HepG2 (cell line): ENCODE measurements around the gene ABCG8. TPM values are rescaled to one million over a fixed set of nuclear protein-coding genes. Genes with fewer than 3 reads are reported as not detected.

Experiments
- FOSL1 ChIP-seq: sonication (generic); formaldehyde crosslinking; IDR thresholded peaks from 2 replicates; pipeline ENCODE4 v1.9.0; 2021; ENCODE audit warnings: missing genetic modification reagents, borderline replicate concordance
- FOXA1 ChIP-seq, 2 experiments: fragments of 450-650 bp in 1 of 2; sonication (generic) in 1 of 2; formaldehyde crosslinking in 1 of 2; IDR thresholded peaks; 2 replicates each; pipeline versions ENCODE4 v1.4.0 to v1.6.1; 2016 to 2020; ENCODE audit warnings: missing genetic modification reagents in 1 of 2
- GPN1 ChIP-seq: sonication (generic); formaldehyde crosslinking; IDR thresholded peaks from 2 replicates; pipeline ENCODE4 v1.5.1; 2020; ENCODE audit warnings: missing genetic modification reagents, borderline replicate concordance
- GTF3A ChIP-seq: sonication (generic); formaldehyde crosslinking; conservative IDR thresholded peaks from 2 replicates; pipeline ENCODE4 v1.4.0; 2020; ENCODE audit warnings: mild to moderate bottlenecking, missing genetic modification reagents
- KDM4B ChIP-seq: sonication (generic); formaldehyde crosslinking; IDR thresholded peaks from 2 replicates; pipeline ENCODE4 v1.4.0; 2020; ENCODE audit warnings: missing genetic modification reagents
- KDM5A ChIP-seq: fragments of 200-600 bp; sonication (generic); IDR thresholded peaks from 2 replicates; pipeline ENCODE4 v1.7.0; 2018; ENCODE audit warnings: antibody characterized with exemption, mild to moderate bottlenecking, low read length, borderline replicate concordance
- NBN ChIP-seq: fragments of 450-650 bp; conservative IDR thresholded peaks from 2 replicates; pipeline ENCODE4 v1.6.1; 2017
- RAD21 ChIP-seq: fragments of 450-650 bp; formaldehyde crosslinking; IDR thresholded peaks from 2 replicates; pipeline ENCODE4 v1.5.0; 2020; ENCODE audit warnings: mild to moderate bottlenecking
- TGIF2 ChIP-seq: IDR thresholded peaks from 2 replicates; pipeline ENCODE4 v1.6.1; 2016; ENCODE audit warnings: control low read depth, missing compliant biosample characterization
- TMF1 ChIP-seq: sonication (generic); formaldehyde crosslinking; IDR thresholded peaks from 2 replicates; pipeline ENCODE4 v1.8.1; 2022; ENCODE audit warnings: low read depth, missing genetic modification reagents
- TRAFD1 ChIP-seq: sonication (generic); formaldehyde crosslinking; IDR thresholded peaks from 2 replicates; pipeline ENCODE4 v1.5.1; 2020; ENCODE audit warnings: missing genetic modification reagents, mild to moderate bottlenecking, borderline replicate concordance
- ZBTB20 ChIP-seq: sonication (generic); formaldehyde crosslinking; IDR thresholded peaks from 2 replicates; pipeline ENCODE4 v1.8.1; 2023; ENCODE audit warnings: missing genetic modification reagents, low read depth, mild to moderate bottlenecking, borderline replicate concordance
- ZBTB25 ChIP-seq: IDR thresholded peaks from 2 replicates; pipeline ENCODE4 v1.6.1; 2018; ENCODE audit warnings: missing genetic modification reagents
- ZBTB46 ChIP-seq: sonication (generic); formaldehyde crosslinking; IDR thresholded peaks from 2 replicates; pipeline ENCODE4 v1.4.0; 2020; ENCODE audit warnings: mild to moderate bottlenecking, missing genetic modification reagents, borderline replicate concordance
- ZFP91 ChIP-seq: sonication (generic); formaldehyde crosslinking; IDR thresholded peaks from 2 replicates; pipeline ENCODE4 v1.9.0; 2022; ENCODE audit warnings: missing genetic modification reagents, mild to moderate bottlenecking, borderline replicate concordance
- ZKSCAN1 ChIP-seq: fragments of 150-350 bp; IDR thresholded peaks from 2 replicates; pipeline ENCODE4 v1.6.1; 2014; ENCODE audit warnings: low read length
- ZNF224 ChIP-seq: sonication (generic); formaldehyde crosslinking; IDR thresholded peaks from 2 replicates; pipeline ENCODE4 v1.5.0; 2020; ENCODE audit warnings: mild to moderate bottlenecking, missing genetic modification reagents
- ZNF24 ChIP-seq: fragments of 450-650 bp; IDR thresholded peaks from 2 replicates; pipeline ENCODE4 v1.6.1; 2017; ENCODE audit warnings: antibody characterized with exemption, mild to moderate bottlenecking
- ZNF510 ChIP-seq: sonication (generic); formaldehyde crosslinking; IDR thresholded peaks from 2 replicates; pipeline ENCODE4 v1.4.0; 2020; ENCODE audit warnings: low read depth, mild to moderate bottlenecking, missing genetic modification reagents
- ZNF547 ChIP-seq: sonication (generic); formaldehyde crosslinking; IDR thresholded peaks from 2 replicates; pipeline ENCODE4 v1.5.1; 2020; ENCODE audit warnings: mild to moderate bottlenecking, missing genetic modification reagents
- ZNF572 ChIP-seq: sonication (generic); formaldehyde crosslinking; IDR thresholded peaks from 2 replicates; pipeline ENCODE4 v1.5.1; 2020; ENCODE audit warnings: mild to moderate bottlenecking, missing genetic modification reagents
- ZNF577 ChIP-seq: sonication (generic); formaldehyde crosslinking; IDR thresholded peaks from 2 replicates; pipeline ENCODE4 v1.4.0; 2020; ENCODE audit warnings: mild to moderate bottlenecking, low read depth, missing genetic modification reagents, borderline replicate concordance
- ZNF800 ChIP-seq: sonication (generic); formaldehyde crosslinking; IDR thresholded peaks from 2 replicates; pipeline ENCODE4 v1.4.0; 2020; ENCODE audit warnings: missing genetic modification reagents
- polyA plus RNA-seq, 8 experiments: library from polyadenylated mRNA; depleted of rRNA in 3 of 8; stranded (reverse) in 7 of 8; unstranded in 1 of 8; fragments of >200 nt; fragmentation: Illumina TruSeq in 4 of 8; extraction: Trizol in 4 of 8; gene quantifications; 2 replicates each; pipeline versions ENCODE4 v1.2.1 to v1.2.3, GENCODE V29; 2011 to 2016; ENCODE audit warnings: low read depth in 4 of 8, missing spikeins in 1 of 8, mixed read lengths in 1 of 8; ENCODE audit not compliant: insufficient read depth in 1 of 8
- total RNA-seq, 5 experiments: library from RNA; depleted of rRNA; stranded (reverse); fragments of >200 nt; fragmentation: Illumina TruSeq; extraction: Trizol; gene quantifications; 2 replicates each; pipeline ENCODE4 v1.2.3, GENCODE V29; 2016; ENCODE audit warnings: low read depth in 1 of 5

Gene ABCG8
- total and polyA plus RNA-seq, 2 of the 13 experiments (the other 11 are each of a cell fraction or from before 2014, with no cell fraction given), result 8.1 to 8.8 TPM

- TF ChIP-seq TMF1 (CRISPR knock-in tag) (no peak), TRAFD1 (CRISPR knock-in tag) (no peak), ZNF547 (CRISPR knock-in tag) (no peak), FOSL1 (CRISPR knock-in tag) (no peak), ZNF800 (CRISPR knock-in tag) (no peak), KDM5A (no peak), RAD21 (peak; percentile 93), GTF3A (CRISPR knock-in tag) (no peak), ZNF224 (no peak), ZBTB20 (CRISPR knock-in tag) (no peak), ZNF577 (CRISPR knock-in tag) (no peak), KDM4B (no peak), ZBTB25 (CRISPR knock-in tag) (no peak), ZKSCAN1 (no peak), ZNF510 (CRISPR knock-in tag) (no peak), TGIF2 (CRISPR knock-in tag) (0 out of 2 replicates have a peak, but pooled peaks have one; percentile 43), ZFP91 (CRISPR knock-in tag) (peak; percentile 55), GPN1 (CRISPR knock-in tag) (no peak), ZBTB46 (CRISPR knock-in tag) (no peak), FOXA1 (IDR thresholded peaks at IDR 0.05) (no peak), FOXA1 (CRISPR knock-in tag; IDR thresholded peaks at IDR 0.05) (no peak), NBN (no peak), ZNF572 (CRISPR knock-in tag) (no peak), ZNF24 (no peak)
These were observed 39.2 kb downstream of the ABCG8 start (continued) for GRCh38 chr2:43877782-43878464.
